GM08714 (cell line): ENCODE results near the gene LRIG3.

ENCODE experiments used
- H3K4me3 ChIP-seq: fragments of 200-500 bp; sonication (Bioruptor generic); 2 replicates; pipeline ENCODE4 v1.5.1; 2014; ENCODE audit warnings: mild to moderate bottlenecking, low read length, inconsistent platforms
- ZNF274 ChIP-seq: IDR thresholded peaks from 2 replicates; pipeline ENCODE4 v1.6.1; 2012; ENCODE audit warnings: mild to moderate bottlenecking, low read depth, low read length

Gene LRIG3

DNA sequence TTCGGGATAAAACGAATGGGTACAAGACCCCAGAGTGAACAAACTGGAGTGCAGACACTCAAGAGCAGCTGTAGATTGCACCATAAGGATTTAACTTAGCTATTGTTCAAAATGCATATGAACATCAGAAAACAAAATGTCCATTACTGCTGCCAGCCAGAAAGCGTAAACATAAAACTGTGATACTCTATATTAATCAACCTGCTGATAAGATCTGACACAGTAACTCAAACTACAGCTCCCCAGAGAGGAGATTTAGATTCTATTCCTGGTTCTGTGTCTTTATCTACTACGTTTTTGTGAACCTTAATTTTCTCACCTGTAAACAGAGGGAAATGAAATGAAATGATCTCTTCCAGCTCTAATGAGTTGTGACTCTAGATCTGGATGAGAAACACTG, 22.3 kb downstream of the LRIG3 start:
- TF ChIP-seq ZNF274 = no peak
- no peak overlapping the region for H3K4me3 ChIP-seq

DNA sequence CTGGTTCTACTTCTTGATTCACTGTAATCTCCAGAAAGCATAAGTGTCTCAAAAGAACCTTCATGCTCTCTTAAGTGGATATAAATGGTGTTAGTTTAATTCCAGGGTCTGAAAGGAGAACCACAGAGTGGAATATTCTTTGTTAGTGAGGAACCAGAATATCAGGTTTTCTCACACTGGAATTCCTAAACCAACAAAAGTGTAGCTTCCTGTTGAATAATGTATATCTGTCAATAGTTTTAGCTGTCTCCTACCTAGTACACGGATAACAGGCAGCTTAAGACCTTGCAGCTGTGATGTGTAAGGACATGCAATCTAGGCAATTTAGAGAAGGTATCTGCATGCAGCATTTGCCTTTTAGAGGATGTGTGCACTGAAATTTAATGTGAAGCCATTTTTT, 24.0 kb downstream of the LRIG3 start:
- TF ChIP-seq ZNF274 = no peak
- no peak overlapping the region for H3K4me3 ChIP-seq

- H3K4me3 ChIP-seq = no peak overlapping the region
- TF ChIP-seq ZNF274 = no peak
Measured at GRCh38 chr12:58895053-58895452, 25.3 kb downstream of the LRIG3 start.

GRCh38 chr12:58894040-58894439, 26.3 kb downstream of the LRIG3 start:
- no peak for TF ChIP-seq ZNF274
- no peak overlapping the region for H3K4me3 ChIP-seq

GRCh38 chr12:58893495-58893894, 26.8 kb downstream of the LRIG3 start:
- TF ChIP-seq ZNF274 = no peak
- no peak overlapping the region for H3K4me3 ChIP-seq

- H3K4me3 ChIP-seq = no peak overlapping the region
- TF ChIP-seq ZNF274 = no peak
Measured at GRCh38 chr12:58889557-58889956, 30.7 kb downstream of the LRIG3 start.

GRCh38 chr12:58888131-58888783, 32.0 kb downstream of the LRIG3 start:
- TF ChIP-seq ZNF274 = no peak
- no peak overlapping the region for H3K4me3 ChIP-seq

- no peak for TF ChIP-seq ZNF274
- H3K4me3 ChIP-seq = no peak overlapping the region
Measured at GRCh38 chr12:58887068-58887467, 33.2 kb downstream of the LRIG3 start.

- no peak overlapping the region for H3K4me3 ChIP-seq
- no peak for TF ChIP-seq ZNF274
Measured at GRCh38 chr12:58886474-58886873, 33.8 kb downstream of the LRIG3 start.

DNA sequence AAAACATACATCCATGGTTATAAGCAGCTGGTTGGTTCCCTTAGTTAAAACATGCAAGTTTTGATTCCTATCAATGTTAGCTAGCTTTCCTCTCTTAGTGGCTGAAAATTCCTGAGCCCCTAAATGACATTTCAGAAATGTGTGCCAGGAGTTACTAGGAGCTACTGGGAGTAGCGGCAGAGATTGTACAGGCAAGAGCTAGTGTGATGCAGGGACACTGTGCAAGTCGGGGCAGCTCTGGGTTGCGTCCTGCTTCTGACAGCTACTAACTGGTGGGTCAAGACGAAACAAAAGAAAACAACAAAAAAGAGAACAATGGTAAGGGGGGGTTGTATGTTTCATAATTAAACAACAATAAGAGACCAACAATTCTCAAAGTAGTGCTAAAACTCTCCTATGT, 35.4 kb downstream of the LRIG3 start:
- H3K4me3 ChIP-seq = no peak overlapping the region
- no peak for TF ChIP-seq ZNF274

- H3K4me3 ChIP-seq = no peak overlapping the region
- no peak for TF ChIP-seq ZNF274
Measured at GRCh38 chr12:58883576-58884334, 36.5 kb downstream of the LRIG3 start.

DNA sequence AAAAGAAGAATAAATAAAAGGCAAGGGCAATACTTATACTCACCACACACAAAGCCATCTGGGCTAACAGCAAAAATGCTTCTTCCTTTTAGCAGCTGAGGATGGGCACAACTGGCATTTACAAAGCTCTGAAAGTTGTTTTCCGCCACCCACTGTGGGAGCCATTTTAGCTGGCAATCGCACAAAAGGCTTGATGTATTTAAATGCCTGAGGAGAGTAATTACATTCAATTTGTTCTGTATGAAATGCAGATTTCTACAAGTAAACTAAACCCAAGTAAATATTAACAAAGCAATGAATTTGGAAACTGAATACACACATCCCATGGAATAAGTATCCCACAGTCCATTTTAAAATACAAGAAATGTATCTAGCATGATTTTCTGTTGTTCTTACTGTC, 37.5 kb downstream of the LRIG3 start:
- TF ChIP-seq ZNF274 = no peak
- no peak overlapping the region for H3K4me3 ChIP-seq

DNA sequence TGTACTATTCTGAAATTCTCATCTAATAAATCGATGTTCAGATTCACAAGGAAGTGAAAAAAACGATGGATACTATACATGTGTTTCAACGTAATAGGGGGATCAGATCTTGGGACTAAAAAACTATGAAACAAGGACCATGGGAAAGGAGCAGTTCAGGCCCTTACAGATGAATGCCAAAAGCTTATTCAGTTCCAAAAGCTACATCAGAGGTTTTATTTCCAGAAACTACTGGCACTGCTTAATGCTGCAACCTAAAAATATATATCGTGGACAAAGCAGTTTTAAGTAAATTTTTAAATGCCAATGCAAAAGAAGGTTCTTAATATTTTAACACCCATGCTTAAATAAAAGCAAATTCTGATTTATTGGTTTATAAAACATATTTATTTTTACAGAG, 38.5 kb downstream of the LRIG3 start:
- H3K4me3 ChIP-seq = no peak overlapping the region
- no peak for TF ChIP-seq ZNF274

GRCh38 chr12:58880639-58881038, 39.7 kb downstream of the LRIG3 start:
- no peak overlapping the region for H3K4me3 ChIP-seq
- no peak for TF ChIP-seq ZNF274

GRCh38 chr12:58877243-58877743, 43.0 kb downstream of the LRIG3 start:
- TF ChIP-seq ZNF274 = no peak
- H3K4me3 ChIP-seq = no peak overlapping the region
